Memory B cell (primary cell): ENCODE measurements around the gene BRWD1.

Experiments
- ATAC-seq: fragments of 150-1000 bp; cut with Tn5 transposase; 2 replicates; pipeline ENCODE4 v1.10.0; 2021; ENCODE audit warnings: low read depth, mild to moderate bottlenecking, moderate library complexity
- DNase-seq, 2 donors: peaks; one replicate each; pipeline ENCODE4 v3.0.0; 2022; ENCODE audit warnings: low spot score in 2 of 2
- H3K27ac Mint-ChIP-seq: one replicate; pipeline ENCODE4 v1.8.0; 2022; ENCODE audit warnings: mild to moderate bottlenecking, moderate library complexity, mixed read lengths
- H3K27me3 Mint-ChIP-seq: one replicate; pipeline ENCODE4 v1.8.0; 2022; ENCODE audit warnings: mixed read lengths
- H3K36me3 Mint-ChIP-seq: one replicate; pipeline ENCODE4 v1.8.0; 2022; ENCODE audit warnings: mild to moderate bottlenecking, mixed read lengths
- H3K4me1 Mint-ChIP-seq: one replicate; pipeline ENCODE4 v1.8.0; 2022; ENCODE audit warnings: mixed read lengths
- H3K4me3 Mint-ChIP-seq: one replicate; pipeline ENCODE4 v1.8.0; 2022; ENCODE audit warnings: mild to moderate bottlenecking, moderate library complexity, mixed read lengths
- H3K9me3 Mint-ChIP-seq: one replicate; pipeline ENCODE4 v1.8.0; 2022; ENCODE audit warnings: mixed read lengths

BRWD1 gene

GRCh38 chr21:39217356-39218081, 95.9 kb downstream of the BRWD1 start:
- Mint-ChIP-seq H3K27me3 (no peaks in the 10 kb centered on the region), H3K27ac (no peak overlapping the region), H3K36me3 (peaks cover 19% of the 10 kb centered on the region), H3K4me1 (no peaks in the 10 kb centered on the region), H3K4me3 (no peak overlapping the region), H3K9me3 (no peaks in the 10 kb centered on the region)
- no peak for DNase-seq
- no peak for ATAC-seq

- H3K36me3 Mint-ChIP-seq, result peaks cover 18% of the 10 kb centered on the region
- H3K27me3 Mint-ChIP-seq, result no peaks in the 10 kb centered on the region
- H3K27ac Mint-ChIP-seq, result no peak overlapping the region
- no peaks in the 10 kb centered on the region for H3K9me3 Mint-ChIP-seq
- ATAC-seq (no peak), DNase-seq (no peak)
- no peak overlapping the region for H3K4me3 Mint-ChIP-seq
- H3K4me1 Mint-ChIP-seq, result no peaks in the 10 kb centered on the region
Observed at GRCh38 chr21:39216290-39216689, 97.1 kb downstream of the BRWD1 start.

DNA sequence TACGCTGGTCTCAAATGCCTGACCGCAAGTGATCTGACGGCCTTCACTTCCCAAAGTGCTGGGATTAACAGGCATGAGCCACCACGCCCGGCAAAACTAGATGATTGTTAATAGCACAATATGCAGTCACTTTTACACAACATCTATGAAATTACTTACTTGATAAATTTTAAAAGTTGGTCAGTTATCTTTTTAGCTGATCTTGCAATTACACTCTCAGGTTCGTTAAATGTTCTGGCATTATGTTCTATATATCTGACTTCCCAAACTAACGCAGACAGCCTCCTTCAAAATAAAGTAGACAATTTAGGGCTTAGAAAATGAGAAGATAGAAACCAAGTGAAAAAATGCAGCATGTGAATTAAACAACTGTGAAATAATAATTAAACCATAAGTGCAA, 98.4 kb downstream of the BRWD1 start:
- DNase-seq (no peak), ATAC-seq (no peak)
- H3K4me1 Mint-ChIP-seq, result no peaks in the 10 kb centered on the region
- H3K27me3 Mint-ChIP-seq, result no peaks in the 10 kb centered on the region
- H3K27ac Mint-ChIP-seq, result no peak overlapping the region
- no peak overlapping the region for H3K4me3 Mint-ChIP-seq
- no peaks in the 10 kb centered on the region for H3K9me3 Mint-ChIP-seq
- H3K36me3 Mint-ChIP-seq, result peaks cover 23% of the 10 kb centered on the region

DNA sequence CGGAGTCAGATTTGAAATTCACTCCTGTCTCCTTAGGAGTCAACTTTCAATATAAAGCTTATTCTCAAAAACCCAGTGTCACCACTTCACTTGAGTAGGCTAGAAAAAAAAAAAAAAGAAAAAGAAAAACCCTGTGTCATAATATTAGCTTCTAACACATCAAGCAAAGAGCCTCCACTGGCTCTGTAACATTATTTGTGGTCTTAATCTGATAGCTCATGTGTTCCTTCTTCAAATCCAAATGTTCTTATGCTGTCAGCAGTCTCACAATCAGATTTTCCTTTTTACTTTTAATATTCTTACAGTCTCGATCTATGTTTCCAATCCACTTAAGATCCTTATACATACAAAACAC, 104.1 kb downstream of the BRWD1 start:
- ATAC-seq, result no peak

GRCh38 chr21:39208624-39209333, 104.7 kb downstream of the BRWD1 start:
- DNase-seq (no peak), ATAC-seq (no peak)
- Mint-ChIP-seq H3K27me3 (no peaks in the 10 kb centered on the region), H3K4me1 (no peaks in the 10 kb centered on the region), H3K36me3 (peaks cover 20% of the 10 kb centered on the region), H3K4me3 (no peak overlapping the region), H3K27ac (peak overlapping the region; percentile 16), H3K9me3 (no peaks in the 10 kb centered on the region)

More for the DNA sequence above, 104.1 kb downstream of the BRWD1 start:
- no peak for DNase-seq
- Mint-ChIP-seq H3K27me3 (no peaks in the 10 kb centered on the region), H3K4me3 (no peak overlapping the region), H3K4me1 (no peaks in the 10 kb centered on the region), H3K9me3 (no peaks in the 10 kb centered on the region), H3K36me3 (peaks cover 20% of the 10 kb centered on the region), H3K27ac (peak overlapping the region; percentile 16)

GRCh38 chr21:39204134-39204533, 109.3 kb downstream of the BRWD1 start:
- H3K4me1 Mint-ChIP-seq, result no peaks in the 10 kb centered on the region
- no peaks in the 10 kb centered on the region for H3K27me3 Mint-ChIP-seq
- ATAC-seq (no peak), DNase-seq (no peak)
- H3K4me3 Mint-ChIP-seq, result no peak overlapping the region
- no peaks in the 10 kb centered on the region for H3K9me3 Mint-ChIP-seq
- no peak overlapping the region for H3K27ac Mint-ChIP-seq
- H3K36me3 Mint-ChIP-seq, result peaks cover 24% of the 10 kb centered on the region

DNA sequence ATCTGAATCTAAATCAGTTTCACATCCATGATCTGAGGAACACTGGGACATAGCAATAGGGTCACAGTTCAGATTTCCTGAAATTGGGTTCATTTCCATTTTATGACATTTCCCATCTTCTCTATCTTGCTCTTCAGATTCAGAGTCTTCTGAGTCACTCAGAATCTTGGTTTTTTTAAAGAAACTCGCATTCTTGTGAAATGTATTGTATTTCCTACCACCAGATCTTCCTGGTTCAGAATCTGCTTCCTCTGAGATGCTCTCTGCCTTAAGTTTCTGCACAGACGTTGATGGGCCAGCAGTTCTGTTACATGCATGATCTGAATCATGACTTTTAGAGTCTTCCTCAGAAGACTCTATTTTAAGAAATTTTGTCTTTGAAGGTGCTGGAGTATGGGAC, 114.6 kb downstream of the BRWD1 start:
- ATAC-seq (no peak), DNase-seq (no peak)
- Mint-ChIP-seq H3K27me3 (no peaks in the 10 kb centered on the region), H3K4me3 (no peak overlapping the region), H3K27ac (no peak overlapping the region), H3K9me3 (no peaks in the 10 kb centered on the region), H3K36me3 (peaks cover 40% of the 10 kb centered on the region), H3K4me1 (peaks cover 11% of the 10 kb centered on the region)

GRCh38 chr21:39197448-39198233, 115.8 kb downstream of the BRWD1 start:
- Mint-ChIP-seq H3K36me3 (peaks cover 37% of the 10 kb centered on the region), H3K4me3 (no peak overlapping the region), H3K4me1 (peaks cover 11% of the 10 kb centered on the region), H3K9me3 (no peaks in the 10 kb centered on the region), H3K27me3 (no peaks in the 10 kb centered on the region), H3K27ac (peak overlapping the region; percentile 28)
- DNase-seq (no peak), ATAC-seq (no peak)

DNA sequence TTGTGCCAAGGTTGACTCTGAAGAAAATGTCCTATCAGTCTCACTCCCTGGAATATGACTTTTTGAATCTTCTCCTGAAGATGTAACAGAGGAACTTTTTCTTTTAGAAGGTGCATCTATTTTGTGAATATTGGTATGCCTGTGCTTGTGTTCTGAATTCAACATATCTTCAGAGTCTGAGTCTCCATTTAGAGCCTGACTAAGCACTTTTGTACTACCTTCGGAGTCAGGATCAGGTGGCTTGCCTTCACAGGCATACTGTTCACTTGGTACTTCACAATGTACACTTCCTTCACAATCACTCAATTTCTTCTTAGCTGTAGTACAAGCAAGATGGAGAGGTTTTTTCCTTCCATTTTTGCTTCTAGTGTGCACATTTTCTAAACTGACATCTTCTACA, 116.6 kb downstream of the BRWD1 start:
- Mint-ChIP-seq H3K9me3 (no peaks in the 10 kb centered on the region), H3K36me3 (peaks cover 34% of the 10 kb centered on the region), H3K27ac (peak overlapping the region; percentile 28), H3K4me1 (peaks cover 11% of the 10 kb centered on the region), H3K27me3 (no peaks in the 10 kb centered on the region), H3K4me3 (no peak overlapping the region)
- DNase-seq, result no peak
- ATAC-seq, result no peak

- peaks cover 31% of the 10 kb centered on the region for H3K36me3 Mint-ChIP-seq
- H3K9me3 Mint-ChIP-seq, result no peaks in the 10 kb centered on the region
- H3K27me3 Mint-ChIP-seq, result no peaks in the 10 kb centered on the region
- DNase-seq, result no peak
- no peak for ATAC-seq
- H3K4me1 Mint-ChIP-seq, result peaks cover 11% of the 10 kb centered on the region
- H3K27ac Mint-ChIP-seq, result no peak overlapping the region
- no peak overlapping the region for H3K4me3 Mint-ChIP-seq
Observed at GRCh38 chr21:39196310-39196709, 117.1 kb downstream of the BRWD1 start.

GRCh38 chr21:39193380-39193779, 120.1 kb downstream of the BRWD1 start:
- peaks cover 15% of the 10 kb centered on the region for H3K4me1 Mint-ChIP-seq
- DNase-seq (no peak), ATAC-seq (no peak)
- no peaks in the 10 kb centered on the region for H3K27me3 Mint-ChIP-seq
- H3K27ac Mint-ChIP-seq, result no peak overlapping the region
- H3K4me3 Mint-ChIP-seq, result no peak overlapping the region
- no peaks in the 10 kb centered on the region for H3K9me3 Mint-ChIP-seq
- H3K36me3 Mint-ChIP-seq, result peaks cover 20% of the 10 kb centered on the region

DNA sequence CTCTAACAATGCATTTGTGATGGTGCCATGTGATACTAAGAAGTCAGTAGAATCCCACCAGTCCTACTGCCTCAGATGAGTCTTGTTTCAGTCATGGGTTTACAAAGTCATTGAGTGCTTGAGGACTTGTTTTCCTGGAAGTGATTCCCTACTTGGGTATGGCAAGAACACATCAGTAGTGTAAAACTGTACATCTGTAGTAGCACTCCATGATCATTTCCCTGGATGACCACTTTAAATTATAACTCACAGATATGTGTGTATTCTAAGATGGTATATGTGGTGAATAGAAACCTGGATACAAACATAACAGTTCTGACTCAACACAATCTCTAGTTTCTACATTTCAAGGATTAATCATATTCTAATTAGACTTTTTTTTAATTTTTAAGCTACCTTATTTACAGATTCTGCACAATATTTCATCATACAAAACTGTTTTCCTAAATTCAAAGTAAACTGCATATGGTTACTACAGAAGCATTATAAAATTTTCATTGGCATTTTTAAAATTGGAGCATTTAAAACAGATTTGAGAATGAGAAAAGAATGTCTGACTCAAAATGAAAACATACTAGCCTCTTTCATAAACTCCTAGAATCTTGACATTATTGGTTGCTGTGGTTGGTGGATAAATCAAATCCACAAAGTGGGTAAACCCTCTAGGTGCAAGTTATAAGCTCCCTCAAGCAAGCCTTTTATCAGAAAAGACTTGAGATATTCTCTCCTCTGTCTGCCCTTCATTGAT, 123.4 kb downstream of the BRWD1 start:
- Mint-ChIP-seq H3K27me3 (no peaks in the 10 kb centered on the region), H3K4me3 (no peak overlapping the region), H3K9me3 (no peaks in the 10 kb centered on the region), H3K4me1 (peaks cover 8% of the 10 kb centered on the region), H3K27ac (no peak overlapping the region), H3K36me3 (peaks cover 2% of the 10 kb centered on the region)
- DNase-seq, result no peak
- no peak for ATAC-seq

DNA sequence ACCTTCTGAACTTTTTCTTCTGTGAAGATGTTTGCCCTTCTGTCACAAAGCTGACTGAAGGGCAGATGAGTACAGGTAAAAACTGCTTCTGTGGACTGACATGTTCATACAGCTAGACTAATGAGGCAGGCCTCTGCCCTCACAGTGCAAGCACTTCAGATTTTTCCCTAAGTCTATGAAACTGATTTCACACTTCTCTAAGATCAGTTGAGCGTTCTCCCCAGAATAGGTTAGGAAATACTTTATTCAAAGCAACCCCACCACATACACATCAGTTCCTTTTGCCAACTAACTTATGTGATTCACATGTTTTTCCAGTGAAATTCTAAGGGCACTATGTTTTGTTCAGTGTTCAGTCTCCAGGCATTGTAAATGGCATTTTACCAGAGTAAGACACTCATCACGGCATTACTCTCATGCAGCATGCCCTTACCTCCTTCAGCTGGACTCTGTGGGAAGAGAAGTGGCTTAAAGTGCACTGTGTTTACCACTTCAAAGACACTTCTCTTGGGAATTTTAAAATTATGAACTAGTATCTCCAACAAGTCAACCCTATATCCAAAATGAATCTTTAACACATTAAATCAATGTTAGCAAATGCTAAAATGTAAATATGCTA, 124.8 kb downstream of the BRWD1 start:
- ATAC-seq (no peak), DNase-seq (no peak)
- H3K4me1 Mint-ChIP-seq, result peaks cover 17% of the 10 kb centered on the region
- no peaks in the 10 kb centered on the region for H3K9me3 Mint-ChIP-seq
- no peaks in the 10 kb centered on the region for H3K36me3 Mint-ChIP-seq
- H3K4me3 Mint-ChIP-seq, result no peak overlapping the region
- no peaks in the 10 kb centered on the region for H3K27me3 Mint-ChIP-seq
- H3K27ac Mint-ChIP-seq, result peak overlapping the region; percentile 86
